ENCODE results near the gene THEMIS.

DNA sequence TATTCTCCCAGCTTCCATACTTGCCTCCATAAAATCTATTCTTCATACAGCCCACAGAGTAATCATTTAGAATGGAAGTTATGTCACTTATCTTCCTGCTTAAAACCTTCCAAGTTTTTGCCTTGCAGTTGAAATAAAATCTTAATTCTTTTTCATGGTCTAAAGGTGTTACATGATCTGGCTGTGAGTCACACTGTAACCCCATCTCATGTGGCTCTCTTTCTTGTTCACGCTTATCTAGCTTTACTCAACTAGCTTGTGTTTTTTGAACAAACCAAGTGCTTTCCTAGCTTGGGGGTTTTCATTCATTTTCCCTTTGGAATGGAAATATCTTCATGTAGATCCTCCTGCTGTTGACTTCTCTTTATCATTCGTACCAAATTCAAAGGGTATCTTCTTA lies 23.6 kb upstream of the THEMIS start:
- TF ChIP-seq, protein P1, sequence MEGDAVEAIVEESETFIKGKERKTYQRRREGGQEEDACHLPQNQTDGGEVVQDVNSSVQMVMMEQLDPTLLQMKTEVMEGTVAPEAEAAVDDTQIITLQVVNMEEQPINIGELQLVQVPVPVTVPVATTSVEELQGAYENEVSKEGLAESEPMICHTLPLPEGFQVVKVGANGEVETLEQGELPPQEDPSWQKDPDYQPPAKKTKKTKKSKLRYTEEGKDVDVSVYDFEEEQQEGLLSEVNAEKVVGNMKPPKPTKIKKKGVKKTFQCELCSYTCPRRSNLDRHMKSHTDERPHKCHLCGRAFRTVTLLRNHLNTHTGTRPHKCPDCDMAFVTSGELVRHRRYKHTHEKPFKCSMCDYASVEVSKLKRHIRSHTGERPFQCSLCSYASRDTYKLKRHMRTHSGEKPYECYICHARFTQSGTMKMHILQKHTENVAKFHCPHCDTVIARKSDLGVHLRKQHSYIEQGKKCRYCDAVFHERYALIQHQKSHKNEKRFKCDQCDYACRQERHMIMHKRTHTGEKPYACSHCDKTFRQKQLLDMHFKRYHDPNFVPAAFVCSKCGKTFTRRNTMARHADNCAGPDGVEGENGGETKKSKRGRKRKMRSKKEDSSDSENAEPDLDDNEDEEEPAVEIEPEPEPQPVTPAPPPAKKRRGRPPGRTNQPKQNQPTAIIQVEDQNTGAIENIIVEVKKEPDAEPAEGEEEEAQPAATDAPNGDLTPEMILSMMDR (IDR thresholded peaks at IDR 0.05) = no peak
- TF ChIP-seq POLR2A (IDR thresholded peaks at IDR 0.05) = no peak
